Measurements from ENCODE around the gene PCDHGC5. TPM values are rescaled to one million over a fixed set of nuclear protein-coding genes. Genes with fewer than 3 reads are reported as not detected.

PCDHGC5 gene
- total RNA-seq, 1 experiment from 2014 or later: 2.2 TPM

- DNase-seq (ENCODE audit: low read depth): no peak
These were observed 1.9 kb downstream of the PCDHGC5 start for GRCh38 chr5:141490771-141491170.

- no peak for DNase-seq (ENCODE audit: low read depth)
These were observed 2.7 kb downstream of the PCDHGC5 start for GRCh38 chr5:141491323-141492167.

GRCh38 chr5:141492168-141492885, 3.4 kb downstream of the PCDHGC5 start:
- DNase-seq (ENCODE audit: low read depth): no peak

GRCh38 chr5:141493500-141494422, 4.9 kb downstream of the PCDHGC5 start:
- DNase-seq (ENCODE audit: low read depth): no peak

- no peak for DNase-seq (ENCODE audit: low read depth)
These were observed 6.0 kb downstream of the PCDHGC5 start for GRCh38 chr5:141494761-141495452.

GRCh38 chr5:141495453-141495811, 6.6 kb downstream of the PCDHGC5 start:
- no peak for DNase-seq (ENCODE audit: low read depth)

GRCh38 chr5:141496038-141496437, 7.2 kb downstream of the PCDHGC5 start:
- no peak for DNase-seq (ENCODE audit: low read depth)

- no peak for DNase-seq (ENCODE audit: low read depth)
These were observed 12.9 kb downstream of the PCDHGC5 start for GRCh38 chr5:141501761-141502160.

GRCh38 chr5:141503681-141504080, 14.8 kb downstream of the PCDHGC5 start:
- no peak for DNase-seq (ENCODE audit: low read depth)

GRCh38 chr5:141504216-141504615, 15.3 kb downstream of the PCDHGC5 start:
- no peak for DNase-seq (ENCODE audit: low read depth)

- DNase-seq (ENCODE audit: low read depth): no peak
These were observed 17.7 kb downstream of the PCDHGC5 start for GRCh38 chr5:141506381-141507155.

GRCh38 chr5:141507387-141508091, 18.7 kb downstream of the PCDHGC5 start:
- peak; percentile 85 for DNase-seq (ENCODE audit: low read depth)

- no peak for DNase-seq (ENCODE audit: low read depth)
These were observed 19.5 kb downstream of the PCDHGC5 start for GRCh38 chr5:141508440-141508797.

- DNase-seq (ENCODE audit: low read depth): peak; percentile 96
These were observed 20.1 kb downstream of the PCDHGC5 start for GRCh38 chr5:141508798-141509611.

GRCh38 chr5:141510160-141510559, 21.3 kb downstream of the PCDHGC5 start:
- DNase-seq (ENCODE audit: low read depth): no peak

GRCh38 chr5:141510850-141511601, 22.1 kb downstream of the PCDHGC5 start:
- DNase-seq (ENCODE audit: low read depth): no peak

GRCh38 chr5:141511771-141512325, 23.0 kb downstream of the PCDHGC5 start:
- DNase-seq (ENCODE audit: low read depth): no peak

GRCh38 chr5:141512390-141512910, 23.6 kb downstream of the PCDHGC5 start:
- DNase-seq (ENCODE audit: low read depth): peak; percentile 46

Measured in M059J (cell line).